ENCODE results near the gene TMEM98. TPM values are rescaled to one million over a fixed set of nuclear protein-coding genes. Genes with fewer than 3 reads are reported as not detected.

The TMEM98 gene
- total and polyA plus RNA-seq, 2 of the 4 experiments (the other 2 are of a cell fraction): 173 to 195 TPM

GRCh38 chr17:32928586-32929535 is 908 bp downstream of the TMEM98 start (continued):
- TF ChIP-seq ELK1 (IDR thresholded peaks at IDR 0.05; ENCODE audit: borderline replicate concordance, low read depth, low read length) (no peak), RFX5 (IDR thresholded peaks at IDR 0.05; ENCODE audit: low read depth, low read length) (no peak), RAD21 (IDR thresholded peaks at IDR 0.05; ENCODE audit: low read length) (no peak), FOS (IDR thresholded peaks at IDR 0.05; ENCODE audit: low read depth, low read length) (no peak)

Data from IMR-90 (cell line).